K562 (cell line): ENCODE measurements around the gene ACTR3. TPM values are rescaled to one million over a fixed set of nuclear protein-coding genes. Genes with fewer than 3 reads are reported as not detected.

Experiments used
- ATAC-seq: fragments of 200-7000 bp; cut with Tn5 transposase; 3 replicates; pipeline ENCODE4 v1.9.1; 2020; ENCODE audit warnings: moderate library complexity
- BruUV-seq: library from RNA; stranded (reverse); fragments of 400-500 nt; replicated peaks from 2 replicates; lab custom pipeline; 2021; lab: Mats Ljungman, UMichigan
- CTCF ChIA-PET: fragments of 300-600 bp; formaldehyde crosslinking; extraction: SDS; loops from one replicate; lab custom pipeline; 2021; ENCODE audit warnings: low intra/inter-chr PET ratio; lab: Yijun Ruan, JAX
- POLR2A ChIA-PET: fragments of 300-600, 350-650 bp; sonication (Branson Sonifier 250); formaldehyde crosslinking; extraction: SDS; loops from one replicate; lab custom pipeline; 2021; ENCODE audit warnings: antibody characterized with exemption, inconsistent platforms; lab: Yijun Ruan, JAX
- DNase-seq, 4 experiments: peaks; one replicate each; pipeline versions ENCODE4 v3.0.0 to v3.0.0-alpha.2; 2011 to 2018; ENCODE audit warnings: low spot score in 3 of 4, mixed read lengths in 3 of 4; ENCODE audit errors: extremely low read depth in 1 of 4
- FAIRE-seq: peaks from 2 replicates; lab custom pipeline; 2011; peaks lifted over from hg19 to GRCh38; lab: Jason Lieb, UNC
- H2AFZ ChIP-seq: 2 replicates; pipeline ENCODE4 v1.6.0; 2011; ENCODE audit warnings: low read depth, low read length, control low read depth, inconsistent platforms
- H3K27ac ChIP-seq: fragments of 200-600 bp; 3 replicates; pipeline ENCODE4 v1.8.0; 2011; ENCODE audit warnings: low read depth, mild to moderate bottlenecking, control low read depth, inconsistent platforms, low read length, moderate library complexity, mixed read lengths; ENCODE audit errors: extremely low read depth
- H3K27me3 ChIP-seq, 2 experiments: fragments of 300-600 bp in 1 of 2; 2 replicates in 1 of 2; 3 replicates in 1 of 2; pipeline versions ENCODE4 v1.6.0 to v1.8.0; 2011; ENCODE audit warnings: inconsistent platforms in 2 of 2, low read length in 2 of 2, mild to moderate bottlenecking in 1 of 2, mixed read lengths in 1 of 2, moderate library complexity in 1 of 2; ENCODE audit not compliant: control insufficient read depth in 2 of 2, insufficient read depth in 2 of 2
- H3K36me3 ChIP-seq: fragments of 300-600 bp; 3 replicates; pipeline ENCODE4 v1.8.0; 2011; ENCODE audit warnings: mild to moderate bottlenecking, low read length, inconsistent platforms; ENCODE audit not compliant: control insufficient read depth, insufficient read depth
- H3K4me1 ChIP-seq, 2 experiments: fragments of 200-600 bp in 1 of 2; replicated peaks in 1 of 2; 2 replicates in 1 of 2; 3 replicates in 1 of 2; pipeline versions ENCODE4 v1.5.1 to v1.8.0; 2011; ENCODE audit warnings: inconsistent platforms in 2 of 2, low read length in 2 of 2, mild to moderate bottlenecking in 1 of 2, mixed read lengths in 1 of 2, moderate library complexity in 1 of 2; ENCODE audit not compliant: control insufficient read depth in 2 of 2, insufficient read depth in 2 of 2
- H3K4me2 ChIP-seq: 2 replicates; pipeline ENCODE4 v1.6.1; 2011; ENCODE audit warnings: low read length, control low read depth, inconsistent platforms, mixed read lengths; ENCODE audit not compliant: insufficient read depth
- H3K4me3 ChIP-seq: fragments of 200-600 bp; sonication (generic), shearing (Covaris generic); 2 replicates; pipeline ENCODE4 v1.5.1; 2016; ENCODE audit warnings: control low read depth, inconsistent platforms
- H3K79me2 ChIP-seq: fragments of 200-600 bp; 3 replicates; pipeline ENCODE4 v1.8.0; 2011; ENCODE audit warnings: low read length, inconsistent platforms; ENCODE audit not compliant: control insufficient read depth, insufficient read depth
- H3K9ac ChIP-seq, 2 experiments: 2 replicates each; pipeline versions ENCODE4 v1.6.0 to v1.6.1; 2011; ENCODE audit warnings: low read depth in 2 of 2, low read length in 2 of 2, control low read depth in 1 of 2, inconsistent platforms in 1 of 2, mild to moderate bottlenecking in 1 of 2, mixed read lengths in 1 of 2; ENCODE audit not compliant: insufficient read depth in 1 of 2
- H3K9me1 ChIP-seq: one replicate; pipeline ENCODE4 v1.6.0; 2011; ENCODE audit warnings: inconsistent platforms, mild to moderate bottlenecking, low read length, moderate library complexity; ENCODE audit not compliant: control insufficient read depth, insufficient read depth
- H3K9me3 ChIP-seq: replicated peaks from 2 replicates; pipeline ENCODE4 v1.5.1; 2011; ENCODE audit warnings: low read depth, low read length, inconsistent platforms; ENCODE audit not compliant: control insufficient read depth, insufficient read depth
- H4K20me1 ChIP-seq: replicated peaks from 2 replicates; pipeline ENCODE4 v1.6.1; 2011; ENCODE audit warnings: low read length, inconsistent platforms, mixed read lengths; ENCODE audit not compliant: control insufficient read depth, insufficient read depth
- BACH1 ChIP-seq: fragments of 200-800 bp; sonication (Bioruptor generic); IDR thresholded peaks from 2 replicates; pipeline ENCODE4 v1.6.1; 2016; ENCODE audit warnings: missing genetic modification characterization, missing compliant biosample characterization
- GTF2F1 ChIP-seq: IDR thresholded peaks from 2 replicates; pipeline ENCODE4 v1.6.1; 2011; ENCODE audit warnings: low read depth, low read length, improper control_type of control experiment
- HDAC1 ChIP-seq, 2 experiments: fragments of 450-650 bp; IDR thresholded peaks; 2 replicates each; pipeline ENCODE4 v1.6.1; 2016 to 2017; ENCODE audit warnings: inconsistent platforms in 1 of 2, mild to moderate bottlenecking in 1 of 2, moderate library complexity in 1 of 2
- HINFP ChIP-seq: fragments of 450-650 bp; conservative IDR thresholded peaks from 2 replicates; pipeline ENCODE4 v1.6.1; 2016; ENCODE audit warnings: missing genetic modification characterization, low read depth, mild to moderate bottlenecking, control low read depth, missing compliant biosample characterization
- KLF16 ChIP-seq: IDR thresholded peaks from 2 replicates; pipeline ENCODE4 v1.6.1; 2016; ENCODE audit warnings: antibody characterized with exemption
- LARP7 ChIP-seq: fragments of 450-650 bp; IDR thresholded peaks from 2 replicates; pipeline ENCODE4 v1.6.1; 2016
- POLR2B ChIP-seq: fragments of 450-650 bp; IDR thresholded peaks from 2 replicates; pipeline ENCODE4 v1.6.1; 2018; ENCODE audit warnings: low read depth; ENCODE audit not compliant: partially characterized antibody
- RBFOX2 ChIP-seq: fragments of 200-400 bp; formaldehyde crosslinking; IDR thresholded peaks from 2 replicates; pipeline ENCODE4 v1.6.1; 2017; ENCODE audit warnings: low read depth, mild to moderate bottlenecking, low read length, moderate library complexity
- RFX1 ChIP-seq: fragments of 450-650 bp; IDR thresholded peaks from 2 replicates; pipeline ENCODE4 v1.6.1; 2016; ENCODE audit warnings: mild to moderate bottlenecking, moderate library complexity
- SRSF3 ChIP-seq: fragments of 200-400 bp; formaldehyde crosslinking; IDR thresholded peaks from 2 replicates; pipeline ENCODE4 v1.6.1; 2016; ENCODE audit warnings: mild to moderate bottlenecking, low read length, moderate library complexity; ENCODE audit not compliant: insufficient read depth
- TAF9B ChIP-seq: fragments of 450-650 bp; IDR thresholded peaks from 2 replicates; pipeline ENCODE4 v1.6.1; 2018; ENCODE audit warnings: mild to moderate bottlenecking; ENCODE audit not compliant: partially characterized antibody
- ZFP30 ChIP-seq: fragments of 250-450 bp; sonication (Bioruptor Pico); IDR thresholded peaks from 2 replicates; pipeline ENCODE4 v1.8.0; 2022; ENCODE audit warnings: moderate library complexity, mild to moderate bottlenecking, inconsistent platforms, borderline replicate concordance
- ZNF282 ChIP-seq: sonication (generic); formaldehyde crosslinking; IDR thresholded peaks from 2 replicates; pipeline ENCODE4 v1.8.1; 2023; ENCODE audit warnings: missing genetic modification reagents
- ZNF764 ChIP-seq: fragments of 250-450 bp; sonication (Bioruptor Pico); IDR thresholded peaks from 2 replicates; pipeline ENCODE4 v1.4.0; 2020; ENCODE audit warnings: low read depth, mild to moderate bottlenecking, moderate library complexity
- WGBS: fragments of 100-300 bp; shearing (Covaris generic); methylation state at CpG from one replicate; pipeline ENCODE4 v1.1.6; 2016; ENCODE audit warnings: low coverage, mixed read lengths; ENCODE audit not compliant: insufficient coverage; ENCODE audit errors: missing lambda C conversion rate; 5-methylcytosine and 5-hydroxymethylcytosine counted together
- in situ Hi-C: fragments of 300-500 bp; cut with MboI; formaldehyde crosslinking; loops from 4 replicates; pipeline ENCODE4 v1.15.0; 2018; ENCODE audit warnings: inconsistent platforms, mixed read lengths
- intact Hi-C: fragments of 100-400 bp; cut with micrococcal nuclease; formaldehyde crosslinking; loops from 2 replicates; pipeline ENCODE4 v1.14.2; 2022
- polyA plus RNA-seq, 8 experiments: library from polyadenylated mRNA; depleted of rRNA in 4 of 8; stranded (reverse) in 5 of 8; unstranded in 3 of 8; fragments of >200 nt; fragmentation: Nextera tagmentation in 2 of 8; fragmentation: Illumina TruSeq in 1 of 8; extraction: Ambion mirVana in 2 of 8; extraction: Trizol in 1 of 8; gene quantifications; 2 replicates each; pipeline versions ENCODE4 v1.2.1 to v1.2.3, GENCODE V29; 2011 to 2014; ENCODE audit warnings: inconsistent platforms in 1 of 8, missing spikeins in 1 of 8
- total RNA-seq, 7 experiments: library from RNA; depleted of rRNA in 6 of 7; stranded (reverse); fragments of >200 nt in 6 of 7; fragmentation: Illumina TruSeq in 2 of 7; extraction: Trizol in 2 of 7; gene quantifications; 2 replicates each; pipeline versions ENCODE4 v1.2.1 to v1.2.3, GENCODE V29; 2011 to 2021; ENCODE audit warnings: low replicate concordance in 1 of 7
- TF ChIP-seq, protein P1 (sequence below): fragments of 450-650 bp; IDR thresholded peaks from 2 replicates; pipeline ENCODE4 v1.6.1; 2016; ENCODE audit warnings: mild to moderate bottlenecking
- TF ChIP-seq, protein P2 (sequence below): fragments of 250-450 bp; sonication (Bioruptor Pico); IDR thresholded peaks from 2 replicates; pipeline ENCODE4 v1.5.0; 2021

The ACTR3 gene
- total and polyA plus RNA-seq, 9 of the 15 experiments (the other 6 are each of a cell fraction or from before 2014, with no cell fraction given), result 49.0 to 354 (median 249) TPM

- ATAC-seq (peak; percentile 46), DNase-seq (peak; percentile 45 to 74 (median 71)), FAIRE-seq (peak; percentile 75)
- in situ Hi-C loops (no loop called here), intact Hi-C loops (loop anchor here (5.0 kb wide), 1 partner anchor 68 kb away; no protein-coding TSS in a partner anchor)
- CTCF ChIA-PET, result interaction anchor here (0.7 kb wide), 1 partner anchor 1589 kb away, joined by 3 read pairs; no protein-coding TSS in a partner anchor
- H3K36me3 ChIP-seq, result peaks cover 12% of the 10 kb centered on the region; the same call in 1 of the 3 replicates
- H3K4me1 ChIP-seq, result peaks cover 15 to 31% of the 10 kb centered on the region in 2 experiments
- H3K27ac ChIP-seq, result peak overlapping the region; percentile 92
- peak overlapping the region; percentile 92 to 98 for H3K9ac ChIP-seq
- H3K9me3 ChIP-seq, result no peaks in the 10 kb centered on the region
- H4K20me1 ChIP-seq, result peaks cover 6% of the 10 kb centered on the region
- H2AFZ ChIP-seq, result peak overlapping the region; percentile 69
- peak overlapping the region; percentile 89 for H3K4me2 ChIP-seq
- no peaks in the 10 kb centered on the region for H3K27me3 ChIP-seq
- H3K9me1 ChIP-seq, result no peaks in the 10 kb centered on the region
- TSS peak; percentile 46 for BruUV-seq
- POLR2A ChIA-PET, result interaction anchor here (0.8 to 4.4 kb wide), 11 partner anchors 9 to 134 kb away, joined by 3 to 75 read pairs (median 4); partner anchors contain the start of gene SLC35F5
- peaks cover 78% of the 10 kb centered on the region for H3K79me2 ChIP-seq
- H3K4me3 ChIP-seq, result peak overlapping the region; percentile 86
- 2% methylated on average over 15 of the region's 57 CpGs for WGBS
- TF ChIP-seq GTF2F1, result peak; percentile 42; the same call in 1 of the 2 replicates
- no peak for TF ChIP-seq KLF16
- no peak for TF ChIP-seq ZNF282 (CRISPR knock-in tag)
- TF ChIP-seq POLR2B, result peak; percentile 39
- peak; percentile 76; the same call in 1 of the 2 replicates for TF ChIP-seq BACH1 (tag)
- TF ChIP-seq LARP7, result no peak
- 0 out of 4 replicates have a peak, but pooled peaks of 1 of the 2 experiments have one; percentile 30 for TF ChIP-seq HDAC1 (IDR thresholded peaks at IDR 0.05)
- no peak for TF ChIP-seq TAF9B
- no peak for TF ChIP-seq ZNF764 (CRISPR knock-in tag)
- TF ChIP-seq RFX1, result 0 out of 2 replicates have a peak, but pooled peaks have one; percentile 10
- no peak for TF ChIP-seq ZFP30 (CRISPR knock-in tag)
- TF ChIP-seq, protein P1, sequence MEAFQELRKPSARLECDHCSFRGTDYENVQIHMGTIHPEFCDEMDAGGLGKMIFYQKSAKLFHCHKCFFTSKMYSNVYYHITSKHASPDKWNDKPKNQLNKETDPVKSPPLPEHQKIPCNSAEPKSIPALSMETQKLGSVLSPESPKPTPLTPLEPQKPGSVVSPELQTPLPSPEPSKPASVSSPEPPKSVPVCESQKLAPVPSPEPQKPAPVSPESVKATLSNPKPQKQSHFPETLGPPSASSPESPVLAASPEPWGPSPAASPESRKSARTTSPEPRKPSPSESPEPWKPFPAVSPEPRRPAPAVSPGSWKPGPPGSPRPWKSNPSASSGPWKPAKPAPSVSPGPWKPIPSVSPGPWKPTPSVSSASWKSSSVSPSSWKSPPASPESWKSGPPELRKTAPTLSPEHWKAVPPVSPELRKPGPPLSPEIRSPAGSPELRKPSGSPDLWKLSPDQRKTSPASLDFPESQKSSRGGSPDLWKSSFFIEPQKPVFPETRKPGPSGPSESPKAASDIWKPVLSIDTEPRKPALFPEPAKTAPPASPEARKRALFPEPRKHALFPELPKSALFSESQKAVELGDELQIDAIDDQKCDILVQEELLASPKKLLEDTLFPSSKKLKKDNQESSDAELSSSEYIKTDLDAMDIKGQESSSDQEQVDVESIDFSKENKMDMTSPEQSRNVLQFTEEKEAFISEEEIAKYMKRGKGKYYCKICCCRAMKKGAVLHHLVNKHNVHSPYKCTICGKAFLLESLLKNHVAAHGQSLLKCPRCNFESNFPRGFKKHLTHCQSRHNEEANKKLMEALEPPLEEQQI, result no peak; the same call in 1 of the 2 replicates
- TF ChIP-seq SRSF3, result 0 out of 2 replicates have a peak, but pooled peaks have one; percentile 81
- TF ChIP-seq RBFOX2, result peak; percentile 95
- TF ChIP-seq, protein P2, sequence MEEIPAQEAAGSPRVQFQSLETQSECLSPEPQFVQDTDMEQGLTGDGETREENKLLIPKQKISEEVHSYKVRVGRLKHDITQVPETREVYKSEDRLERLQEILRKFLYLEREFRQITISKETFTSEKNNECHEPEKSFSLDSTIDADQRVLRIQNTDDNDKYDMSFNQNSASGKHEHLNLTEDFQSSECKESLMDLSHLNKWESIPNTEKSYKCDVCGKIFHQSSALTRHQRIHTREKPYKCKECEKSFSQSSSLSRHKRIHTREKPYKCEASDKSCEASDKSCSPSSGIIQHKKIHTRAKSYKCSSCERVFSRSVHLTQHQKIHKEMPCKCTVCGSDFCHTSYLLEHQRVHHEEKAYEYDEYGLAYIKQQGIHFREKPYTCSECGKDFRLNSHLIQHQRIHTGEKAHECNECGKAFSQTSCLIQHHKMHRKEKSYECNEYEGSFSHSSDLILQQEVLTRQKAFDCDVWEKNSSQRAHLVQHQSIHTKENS (CRISPR knock-in tag), result no peak
- TF ChIP-seq HINFP, result no peak
Observed at GRCh38 chr2:113890253-113891235, 655 bp downstream of the ACTR3 start.
